Activated CD8-positive, alpha-beta T cell treated with anti-CD3 and anti-CD28 coated beads for 36 hours (primary cell): ENCODE results near the gene MGA. TPM values are rescaled to one million over a fixed set of nuclear protein-coding genes. Genes with fewer than 3 reads are reported as not detected.

ENCODE experiments used
- microRNA-seq: library from miRNA; unstranded; fragments of <30 nt; microRNA quantifications from one replicate; pipeline ENCODE4 v1.2.0, GENCODE V29; 2022; ENCODE audit warnings: borderline microRNAs expressed, borderline replicate concordance
- total RNA-seq, 2 experiments: library from RNA; stranded (reverse); gene quantifications; one replicate each; pipeline ENCODE4 v1.2.3, GENCODE V29; 2021

The MGA gene
- total RNA-seq, 2 experiments from 2014 or later = 30.7 to 32.6 TPM

Small RNAs within 50 kb of the gene (microRNA-seq; reads per million reads assigned to microRNA genes)
- not detected for gene MIR626

Other genes starting within 250 kb of the MGA start
- gene RTF1, start 243.3 kb upstream of the MGA start, total RNA-seq = 10 to 100 TPM; 26.8 to 30.0 TPM
- 1 to 10 TPM; 4.7 to 6.1 TPM for gene ITPKA, start 166.5 kb upstream of the MGA start, total RNA-seq
- gene LTK, start 146.6 kb upstream of the MGA start, total RNA-seq = under 1 TPM; 0.81 to 0.83 TPM
- 10 to 100 TPM; 54.7 to 54.8 TPM for gene RPAP1, start 116.1 kb upstream of the MGA start, total RNA-seq
- 1 to 10 TPM in 1 of 2 experiments, under 1 TPM in 1; 0.67 to 1.3 TPM for gene TYRO3, start 101.2 kb upstream of the MGA start, total RNA-seq
- 10 to 100 TPM; 16.6 to 17.2 TPM for gene MAPKBP1, start 114.1 kb downstream of the MGA start, total RNA-seq
- gene JMJD7, start 167.7 kb downstream of the MGA start, total RNA-seq = 10 to 100 TPM in 1 of 2 experiments, 1 to 10 TPM in 1; 8.2 to 13.2 TPM
- 1 to 10 TPM; 4.2 to 4.8 TPM for gene PLA2G4B, start 178.4 kb downstream of the MGA start, total RNA-seq
- gene SPTBN5, start 233.6 kb downstream of the MGA start, total RNA-seq = under 1 TPM; 0.11 to 0.14 TPM